Globus pallidus (tissue), 1 donor: ENCODE measurements around the gene KAZN.

Experiments used
- DNase-seq: peaks from one replicate; pipeline ENCODE4 v3.0.0-alpha.2; 2015; ENCODE audit warnings: low spot score

Gene KAZN

DNA sequence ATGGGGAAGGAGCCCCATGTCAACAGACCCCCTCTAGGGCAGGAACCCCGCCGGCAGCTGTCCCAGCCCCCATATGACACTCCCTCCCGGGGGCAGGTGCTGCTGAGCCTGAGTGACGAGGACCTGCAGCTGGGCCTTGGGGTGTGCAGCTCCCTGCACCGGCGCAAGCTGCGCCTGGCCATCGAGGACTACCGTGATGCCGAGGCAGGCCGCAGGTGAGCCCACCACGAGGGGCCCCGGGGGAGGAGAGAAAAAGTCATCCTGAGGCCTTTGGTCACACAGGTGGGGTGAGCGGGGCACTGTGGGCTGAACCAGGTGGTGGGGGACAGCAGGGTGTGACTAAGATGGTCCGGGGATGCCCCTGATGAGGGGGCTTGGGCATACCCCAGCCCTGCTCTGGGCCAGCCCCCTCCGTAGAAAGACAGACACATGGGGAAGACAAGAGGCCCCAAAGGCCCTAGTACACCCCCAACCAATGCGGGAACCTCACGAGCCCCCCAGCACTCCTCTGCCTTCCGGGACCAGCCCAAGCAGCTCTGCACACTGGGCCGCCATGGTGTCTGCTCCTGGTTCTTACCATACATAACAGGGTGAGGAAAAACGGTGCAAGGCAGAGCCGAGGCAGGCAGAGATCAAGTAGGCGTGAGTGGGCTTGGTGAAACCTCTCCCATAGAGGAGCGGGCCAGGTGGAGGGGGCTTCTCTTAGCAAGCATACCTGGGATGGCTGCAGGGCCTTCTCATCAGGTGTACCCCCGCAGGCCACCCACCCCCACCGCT is 496.4 kb downstream of the KAZN start:
- DNase-seq: no peak

DNA sequence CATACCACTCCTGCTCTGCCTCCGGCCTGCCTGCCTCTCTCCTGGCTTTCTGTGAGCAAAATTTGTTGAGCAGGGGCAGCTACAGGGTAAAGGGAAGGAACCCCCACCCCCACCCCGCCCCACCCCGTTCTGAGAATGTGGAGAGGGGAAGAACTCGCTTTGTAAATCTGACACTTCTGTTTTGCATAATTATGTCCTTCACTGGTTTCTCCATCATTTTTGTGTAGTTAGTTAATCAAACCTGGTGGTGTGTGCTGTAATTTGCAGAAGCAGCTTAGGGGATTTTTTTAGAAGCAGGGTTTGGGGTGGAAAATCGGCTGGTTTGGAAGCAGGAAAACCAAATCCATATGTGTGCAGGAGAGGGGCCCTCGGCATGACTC is 497.0 kb downstream of the KAZN start:
- no peak for DNase-seq

DNA sequence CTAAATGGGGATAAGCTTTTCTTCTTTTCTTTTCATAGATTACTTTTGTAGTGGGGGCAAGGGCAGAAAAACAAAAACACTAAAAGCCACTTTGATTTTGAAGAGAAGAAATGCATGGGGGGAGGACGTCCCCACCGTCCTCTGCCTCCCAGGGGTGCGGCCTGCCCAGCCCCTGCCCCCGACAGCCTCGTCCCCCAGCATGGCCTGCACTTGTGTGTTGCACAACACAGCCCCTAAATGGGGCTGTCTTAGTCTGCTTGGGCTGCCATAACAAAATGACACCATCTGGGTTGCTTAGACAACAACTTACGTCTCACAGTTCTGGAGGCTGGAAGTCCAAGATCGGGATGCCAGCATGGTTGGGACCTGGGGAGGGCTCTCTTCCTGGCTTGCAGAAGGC is 497.8 kb downstream of the KAZN start:
- no peak for DNase-seq

DNA sequence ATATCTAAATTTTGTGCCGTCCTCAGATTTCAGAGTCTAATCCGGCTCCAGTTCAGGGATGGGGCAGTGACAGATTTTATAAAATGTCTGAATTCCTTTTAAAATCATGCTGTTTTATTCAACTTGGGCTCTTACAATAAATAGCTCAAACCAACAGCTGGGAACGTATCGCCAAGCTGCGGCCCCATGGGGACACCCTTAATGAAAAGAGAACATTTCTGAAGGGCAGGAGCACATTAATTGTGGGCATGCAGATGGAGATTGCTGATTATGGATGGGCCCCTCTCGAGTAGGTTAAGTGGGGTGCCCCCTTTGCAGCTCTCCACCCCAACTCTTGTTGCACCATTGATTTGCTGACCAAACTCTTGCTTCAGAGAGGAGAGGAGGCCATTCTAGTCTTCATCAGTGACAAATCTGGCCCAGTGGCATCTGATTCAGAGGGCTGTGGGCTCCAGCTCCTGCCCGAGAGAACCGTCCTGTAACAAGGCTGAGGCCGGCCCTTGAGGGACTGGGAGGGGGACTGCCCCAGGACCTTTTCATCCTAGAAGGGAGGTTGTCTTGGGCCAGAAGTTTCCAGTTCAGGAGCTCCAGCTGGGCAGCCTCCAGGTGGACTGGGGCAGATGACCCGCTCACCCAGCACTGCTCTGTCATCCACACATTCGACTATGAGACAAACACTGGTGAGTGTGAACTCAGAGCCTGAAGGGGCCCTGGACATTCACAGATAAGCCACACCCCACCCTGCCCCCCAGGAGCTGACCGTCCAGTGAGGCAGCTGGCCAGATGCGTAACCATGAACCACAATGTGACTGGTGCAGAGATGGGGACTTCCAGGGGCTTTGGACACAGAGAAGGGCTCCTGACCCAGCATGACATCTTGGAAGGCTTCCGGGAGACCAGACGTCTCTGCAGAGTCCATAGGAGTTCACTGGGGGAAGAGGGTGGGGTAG is 500.0 kb downstream of the KAZN start:
- DNase-seq: no peak

DNA sequence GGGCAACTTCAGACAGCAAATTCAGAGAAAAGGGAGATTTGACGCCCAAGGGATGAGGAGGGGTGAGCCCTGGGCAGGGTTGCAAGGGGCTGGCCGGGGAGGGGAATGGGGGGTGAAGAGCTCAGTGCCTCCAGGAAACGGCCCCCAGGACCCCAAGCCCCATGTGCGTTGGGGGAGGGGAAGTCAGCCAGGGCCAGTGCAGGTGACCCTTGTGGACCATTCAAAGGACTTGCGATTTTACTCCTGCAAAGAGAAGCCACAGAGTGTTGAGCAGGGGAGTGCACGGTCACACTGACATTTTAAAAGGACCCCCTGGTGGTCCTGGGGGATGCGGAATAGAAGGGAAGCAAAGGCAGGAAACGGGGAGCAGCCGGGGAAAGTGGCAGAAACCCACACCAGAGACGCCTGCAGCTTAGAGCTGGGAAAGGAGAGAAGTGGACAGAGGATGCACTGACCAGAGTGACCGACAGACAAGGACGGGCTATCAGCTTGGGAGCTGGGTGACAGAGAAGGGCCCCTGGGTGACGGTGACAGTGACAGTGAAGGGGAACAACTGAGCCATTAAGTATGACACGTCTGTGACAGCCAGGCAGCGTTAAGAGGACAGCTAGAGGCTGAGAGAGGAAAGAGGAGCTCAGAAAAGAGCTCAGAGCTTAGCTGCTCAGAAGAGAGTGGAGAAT is 501.1 kb downstream of the KAZN start:
- DNase-seq: no peak

GRCh38 chr1:15100121-15100879 is 501.8 kb downstream of the KAZN start:
- peak; percentile 21 for DNase-seq

- no peak for DNase-seq
Measured at GRCh38 chr1:15100880-15101760, 502.6 kb downstream of the KAZN start.

DNA sequence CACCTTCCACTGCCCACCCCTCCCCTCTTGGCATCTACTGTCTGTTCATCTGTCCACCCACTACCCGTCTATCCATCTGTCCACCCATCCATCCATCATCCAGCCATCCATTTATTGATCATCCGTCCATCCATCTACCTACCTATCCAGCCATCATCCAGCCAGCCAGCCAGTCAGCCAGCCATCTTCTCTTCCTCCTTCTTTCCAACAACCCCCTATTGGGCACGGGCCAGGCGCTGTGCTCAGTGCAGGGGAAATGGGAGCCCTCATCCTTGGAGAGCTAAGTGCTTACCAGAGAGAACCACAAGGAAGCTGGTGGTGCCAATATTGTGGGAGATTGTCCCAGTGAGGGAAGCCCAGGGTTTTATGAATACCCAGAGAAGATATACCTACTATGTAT is 503.3 kb downstream of the KAZN start:
- DNase-seq: no peak

DNA sequence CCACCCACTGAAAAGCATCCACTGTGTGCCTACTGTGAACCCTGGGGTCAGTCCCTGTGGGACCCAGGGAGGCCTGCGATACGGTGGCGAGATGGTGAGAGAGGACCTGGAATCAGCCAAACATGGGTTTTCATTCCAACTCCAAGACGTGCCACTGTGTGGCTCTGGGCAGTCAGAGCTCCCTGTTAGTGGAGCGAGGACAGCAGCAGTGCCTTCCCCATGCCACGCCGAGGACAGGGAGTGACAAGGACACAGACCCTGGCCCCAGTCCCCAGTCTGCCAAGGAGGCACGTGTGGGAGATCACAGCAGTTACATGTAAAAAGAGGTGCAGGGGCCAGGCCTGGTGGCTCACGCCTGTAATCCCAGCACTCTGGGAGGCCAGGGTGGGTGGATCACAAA is 504.2 kb downstream of the KAZN start:
- no peak for DNase-seq

- DNase-seq: no peak
Measured at GRCh38 chr1:15103211-15103610, 504.7 kb downstream of the KAZN start.

DNA sequence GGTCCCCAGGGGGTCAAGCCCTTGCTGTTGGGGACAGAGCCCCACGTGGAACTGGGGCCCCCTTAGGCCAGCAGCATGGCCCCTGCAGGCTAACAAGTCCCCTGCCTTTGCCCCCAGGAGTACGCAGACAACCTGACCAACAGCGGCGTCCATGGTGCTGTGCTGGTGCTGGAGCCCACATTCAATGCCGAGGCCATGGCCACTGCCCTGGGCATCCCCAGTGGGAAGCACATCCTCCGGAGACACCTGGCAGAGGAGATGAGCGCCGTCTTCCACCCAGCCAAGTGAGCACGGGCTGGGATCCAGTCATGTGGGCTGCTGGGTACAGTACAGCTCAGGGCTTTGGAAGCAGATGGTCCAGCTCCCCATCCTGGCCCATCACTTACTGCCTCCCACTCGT is 505.4 kb downstream of the KAZN start:
- DNase-seq: no peak

- no peak for DNase-seq
Measured at GRCh38 chr1:15104768-15105167, 506.3 kb downstream of the KAZN start.

- DNase-seq: no peak
Measured at GRCh38 chr1:15106608-15107007, 508.1 kb downstream of the KAZN start.

DNA sequence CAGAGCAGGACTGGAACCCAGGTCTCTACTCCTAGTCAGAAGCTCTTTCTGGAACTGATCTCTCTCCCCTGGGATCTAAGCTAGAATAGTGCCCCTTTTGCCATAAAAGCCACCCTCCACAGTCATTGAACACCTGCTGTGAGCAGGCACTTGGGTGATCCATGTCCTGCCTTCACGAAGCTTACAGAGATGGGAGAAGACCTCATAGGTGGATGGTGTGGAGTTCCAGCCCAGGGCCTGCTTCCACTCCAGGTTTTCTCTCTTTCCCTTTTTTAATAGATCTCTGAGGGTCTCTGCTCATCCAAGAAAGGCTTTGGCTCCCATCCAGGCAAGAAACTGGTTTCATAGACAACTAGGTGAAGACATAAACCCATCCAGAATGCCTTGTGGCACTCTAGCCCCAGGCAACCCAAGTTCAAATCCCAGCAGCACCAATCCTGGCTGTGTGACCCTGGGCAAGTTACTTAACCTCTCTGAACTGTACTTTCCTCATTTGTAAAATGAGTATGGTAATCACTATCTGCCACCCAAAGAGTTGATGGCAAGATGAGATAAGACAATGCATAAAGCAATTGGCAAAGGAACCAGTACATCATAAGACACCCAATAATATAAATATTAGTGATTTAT is 508.7 kb downstream of the KAZN start:
- DNase-seq: no peak

- DNase-seq: no peak
Measured at GRCh38 chr1:15107911-15108310, 509.4 kb downstream of the KAZN start.

- no peak for DNase-seq
Measured at GRCh38 chr1:15110128-15110866, 511.8 kb downstream of the KAZN start.

GRCh38 chr1:15110867-15111230 is 512.4 kb downstream of the KAZN start:
- no peak for DNase-seq

GRCh38 chr1:15113146-15113545 is 514.7 kb downstream of the KAZN start:
- no peak for DNase-seq

DNA sequence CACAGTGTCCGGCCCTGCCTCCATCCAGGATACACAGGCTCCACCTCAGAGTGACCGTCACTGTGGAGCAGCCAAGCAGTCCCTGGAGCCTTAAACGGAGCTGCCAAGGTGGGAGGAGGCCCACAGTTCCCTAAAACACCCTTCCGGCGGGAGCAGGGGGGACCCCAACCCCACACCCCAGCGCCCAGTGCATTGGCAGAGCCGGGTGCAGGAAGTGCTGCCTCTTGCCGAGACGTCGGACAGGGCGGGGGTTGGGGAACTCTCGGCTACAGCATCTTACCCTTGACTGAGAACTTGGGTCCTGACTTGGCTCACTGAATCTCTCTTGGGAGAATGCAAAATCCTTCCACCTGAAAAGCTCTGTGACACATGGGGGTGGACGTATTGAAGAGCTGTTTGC is 516.4 kb downstream of the KAZN start:
- DNase-seq: no peak
